ENCODE data around the gene SNED1.

The SNED1 gene

GRCh38 chr2:241080405-241081189, 82.2 kb downstream of the SNED1 start:
- H3K9me3 ChIP-seq: no peaks in the 10 kb centered on the region
- no peak for TF ChIP-seq CTCF (IDR thresholded peaks at IDR 0.05)
- H3K4me3 ChIP-seq (ENCODE audit: low read depth in 1 of 2, low read length in 1 of 2): no peak overlapping the region
- H3K36me3 ChIP-seq: peaks cover 16% of the 10 kb centered on the region
- H3K27me3 ChIP-seq: no peaks in the 10 kb centered on the region
- no peak overlapping the region for H3K27ac ChIP-seq
- H3K4me1 ChIP-seq (ENCODE audit: control insufficient read depth in 1 of 2, insufficient read depth in 1 of 2, low read depth in 1 of 2, low read length in 1 of 2): no peaks in the 10 kb centered on the region

- no peak for TF ChIP-seq CTCF (IDR thresholded peaks at IDR 0.05)
- Histone ChIP-seq H3K4me3 (ENCODE audit: low read depth in 1 of 2, low read length in 1 of 2) (no peak overlapping the region), H3K4me1 (ENCODE audit: control insufficient read depth in 1 of 2, insufficient read depth in 1 of 2, low read depth in 1 of 2, low read length in 1 of 2) (no peaks in the 10 kb centered on the region), H3K9me3 (no peaks in the 10 kb centered on the region), H3K36me3 (peaks cover 19% of the 10 kb centered on the region), H3K27me3 (no peaks in the 10 kb centered on the region), H3K27ac (no peak overlapping the region)
Measured at GRCh38 chr2:241081190-241081642, 82.8 kb downstream of the SNED1 start.

GRCh38 chr2:241081643-241082340, 83.4 kb downstream of the SNED1 start:
- H3K9me3 ChIP-seq: no peaks in the 10 kb centered on the region
- H3K36me3 ChIP-seq: peaks cover 25% of the 10 kb centered on the region
- no peaks in the 10 kb centered on the region for H3K4me1 ChIP-seq (ENCODE audit: control insufficient read depth in 1 of 2, insufficient read depth in 1 of 2, low read depth in 1 of 2, low read length in 1 of 2)
- TF ChIP-seq CTCF (IDR thresholded peaks at IDR 0.05): no peak
- H3K27me3 ChIP-seq: no peaks in the 10 kb centered on the region
- no peak overlapping the region for H3K27ac ChIP-seq
- no peak overlapping the region for H3K4me3 ChIP-seq (ENCODE audit: low read depth in 1 of 2, low read length in 1 of 2)

- Histone ChIP-seq H3K27ac (no peak overlapping the region), H3K4me1 (ENCODE audit: control insufficient read depth in 1 of 2, insufficient read depth in 1 of 2, low read depth in 1 of 2, low read length in 1 of 2) (no peaks in the 10 kb centered on the region), H3K4me3 (ENCODE audit: low read depth in 1 of 2, low read length in 1 of 2) (no peak overlapping the region), H3K36me3 (peaks cover 32% of the 10 kb centered on the region), H3K27me3 (no peaks in the 10 kb centered on the region), H3K9me3 (no peaks in the 10 kb centered on the region)
- no peak for TF ChIP-seq CTCF (IDR thresholded peaks at IDR 0.05)
Measured at GRCh38 chr2:241082341-241083090, 84.1 kb downstream of the SNED1 start.

GRCh38 chr2:241083091-241083415, 84.6 kb downstream of the SNED1 start:
- Histone ChIP-seq H3K27me3 (no peaks in the 10 kb centered on the region), H3K27ac (no peak overlapping the region), H3K4me1 (ENCODE audit: control insufficient read depth in 1 of 2, insufficient read depth in 1 of 2, low read depth in 1 of 2, low read length in 1 of 2) (no peaks in the 10 kb centered on the region), H3K4me3 (ENCODE audit: low read depth in 1 of 2, low read length in 1 of 2) (no peak overlapping the region), H3K9me3 (no peaks in the 10 kb centered on the region), H3K36me3 (peaks cover 37% of the 10 kb centered on the region)
- no peak for TF ChIP-seq CTCF (IDR thresholded peaks at IDR 0.05)

Data from neutrophil (primary cell).